Measurements from ENCODE around the gene PRDM16.

The PRDM16 gene

GRCh38 chr1:3297756-3298155, 228.8 kb downstream of the PRDM16 start:
- no peak for DNase-seq (ENCODE audit: low read depth in 2 of 2)

DNA sequence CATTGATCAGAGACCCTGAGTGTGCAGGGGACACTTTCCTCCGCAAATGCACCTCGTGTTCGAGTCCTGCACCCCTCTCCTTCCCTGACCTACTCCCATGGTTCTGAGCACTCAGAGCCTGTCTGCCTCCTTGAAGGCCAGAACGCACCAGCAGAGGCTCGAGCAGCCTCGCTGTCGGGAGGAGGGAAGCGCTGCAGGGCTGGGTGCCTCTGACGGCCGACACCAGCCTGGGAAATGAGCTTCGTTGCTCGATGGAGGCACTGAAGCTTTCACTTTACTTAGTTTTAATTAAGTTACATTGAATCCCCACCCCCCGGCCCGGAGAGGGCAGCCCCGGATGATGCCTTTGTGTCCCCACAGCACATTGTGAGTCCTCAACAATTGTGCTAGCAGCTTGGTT, 229.2 kb downstream of the PRDM16 start:
- DNase-seq (ENCODE audit: low read depth in 2 of 2), result no peak

DNA sequence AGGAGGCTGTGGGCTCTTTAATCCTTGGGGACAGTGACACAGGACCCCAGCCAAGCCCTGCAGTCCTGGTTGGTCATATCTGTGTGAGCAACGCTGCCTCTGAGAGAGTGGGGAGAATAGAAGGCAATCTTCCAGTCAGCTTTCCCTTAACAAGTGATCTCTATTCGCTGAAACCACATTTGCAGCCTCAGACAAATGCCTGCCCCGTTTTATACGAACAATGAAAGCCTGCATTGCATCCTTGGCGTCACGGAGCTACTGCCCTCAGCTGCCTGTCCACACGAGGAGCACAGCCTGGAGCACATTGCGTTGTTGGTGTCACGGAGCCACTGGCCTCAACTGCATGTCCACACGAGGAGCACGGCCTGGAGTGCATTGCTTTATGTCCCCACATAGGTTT, 235.2 kb downstream of the PRDM16 start:
- DNase-seq (ENCODE audit: low read depth in 2 of 2), result no peak

- DNase-seq (ENCODE audit: low read depth in 2 of 2), result no peak
Observed at GRCh38 chr1:3304692-3305091, 235.7 kb downstream of the PRDM16 start.

GRCh38 chr1:3305156-3305555, 236.2 kb downstream of the PRDM16 start:
- DNase-seq (ENCODE audit: low read depth in 2 of 2), result no peak

- DNase-seq (ENCODE audit: low read depth in 2 of 2), result no peak
Observed at GRCh38 chr1:3306583-3307291, 237.7 kb downstream of the PRDM16 start.

- no peak for DNase-seq (ENCODE audit: low read depth in 2 of 2)
Observed at GRCh38 chr1:3307359-3307758, 238.4 kb downstream of the PRDM16 start.

DNA sequence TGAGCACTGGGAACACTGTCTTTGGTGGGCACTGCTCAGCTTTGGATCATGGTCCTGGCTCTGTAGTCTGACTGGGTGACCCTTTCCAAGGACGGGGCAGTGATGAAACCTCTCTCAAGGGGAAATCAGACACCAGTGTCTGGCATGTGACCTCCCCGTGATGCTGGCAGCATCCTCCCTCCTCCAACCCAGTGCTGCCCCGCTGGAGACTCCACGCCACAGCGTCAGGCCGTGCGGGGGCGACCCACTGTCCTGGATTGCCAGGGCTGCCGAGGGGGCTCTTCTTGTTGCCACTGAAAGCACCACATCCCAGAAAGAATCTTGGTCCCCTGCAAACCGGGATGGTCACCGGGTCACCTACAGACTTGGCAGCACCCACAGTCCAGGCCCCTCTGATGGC, 239.1 kb downstream of the PRDM16 start:
- no peak for DNase-seq (ENCODE audit: low read depth in 2 of 2)

- DNase-seq (ENCODE audit: low read depth in 2 of 2), result no peak
Observed at GRCh38 chr1:3310718-3311400, 241.9 kb downstream of the PRDM16 start.

GRCh38 chr1:3311711-3312110, 242.7 kb downstream of the PRDM16 start:
- DNase-seq (ENCODE audit: low read depth in 2 of 2), result no peak

- DNase-seq (ENCODE audit: low read depth in 2 of 2), result no peak
Observed at GRCh38 chr1:3312310-3312897, 243.4 kb downstream of the PRDM16 start.

GRCh38 chr1:3312898-3313575, 244.0 kb downstream of the PRDM16 start:
- peak; percentile 28 to 62 for DNase-seq (ENCODE audit: low read depth in 2 of 2)

- DNase-seq (ENCODE audit: low read depth in 2 of 2), result no peak
Observed at GRCh38 chr1:3313576-3313950, 244.6 kb downstream of the PRDM16 start.

GRCh38 chr1:3314491-3315381, 245.7 kb downstream of the PRDM16 start:
- DNase-seq (ENCODE audit: low read depth in 2 of 2), result no peak

DNA sequence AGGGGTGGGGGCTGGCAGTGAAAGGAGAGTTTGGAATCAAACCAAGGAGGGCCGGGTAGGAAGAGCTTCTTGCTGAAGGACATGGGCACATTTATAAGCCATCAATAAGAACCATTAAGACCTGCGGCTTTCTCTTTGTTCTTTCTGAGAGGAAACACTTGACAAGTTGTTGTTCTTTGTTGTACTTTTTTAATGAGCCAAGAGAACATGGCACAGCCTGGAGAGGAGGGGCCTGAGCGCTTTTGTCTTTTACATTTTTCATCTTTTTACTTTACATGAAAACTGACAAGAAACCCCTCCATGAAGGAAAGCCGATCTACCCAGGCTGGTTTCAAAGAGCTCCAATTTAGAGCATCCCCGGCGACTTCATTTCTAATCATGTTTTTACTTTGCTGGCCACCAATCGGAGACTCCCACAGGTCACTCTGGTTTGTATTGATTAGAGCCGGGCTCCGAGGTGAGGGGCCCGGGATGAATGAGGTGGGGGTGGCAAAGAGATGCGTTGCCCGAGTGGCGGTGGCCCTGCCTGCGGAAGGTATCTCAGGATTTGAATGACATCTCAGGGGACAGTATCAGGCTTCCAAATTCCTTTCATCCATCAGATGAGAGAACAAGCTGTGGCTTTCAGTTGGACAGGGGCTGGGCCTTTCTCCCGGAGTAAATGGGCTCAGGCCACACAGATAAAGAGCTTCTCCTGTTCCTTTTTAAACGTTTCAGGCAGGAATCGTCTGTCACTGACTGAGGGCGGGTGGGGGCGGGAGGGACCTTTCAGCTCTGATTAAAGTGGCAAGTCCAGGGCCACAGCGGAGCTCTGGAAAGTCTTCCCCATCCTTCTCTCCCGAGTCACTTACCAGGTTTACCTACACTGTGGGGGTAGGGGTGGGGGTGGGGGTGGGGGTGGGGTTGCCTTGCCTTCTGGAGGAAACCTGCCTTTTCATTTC, 246.7 kb downstream of the PRDM16 start:
- DNase-seq (ENCODE audit: low read depth in 2 of 2), result no peak

- no peak for DNase-seq (ENCODE audit: low read depth in 2 of 2)
Observed at GRCh38 chr1:3316340-3316943, 247.4 kb downstream of the PRDM16 start.

- DNase-seq (ENCODE audit: low read depth in 2 of 2), result no peak
Observed at GRCh38 chr1:3317456-3317855, 248.5 kb downstream of the PRDM16 start.

GRCh38 chr1:3318329-3318728, 249.3 kb downstream of the PRDM16 start:
- DNase-seq (ENCODE audit: low read depth in 2 of 2), result no peak

- DNase-seq (ENCODE audit: low read depth in 2 of 2), result peak in 1 of 2 donors; percentile 7
Observed at GRCh38 chr1:3319874-3320245, 250.9 kb downstream of the PRDM16 start.

Measured in activated CD4-positive, alpha-beta T cell treated with anti-CD3 and anti-CD28 coated beads for 24 hours (primary cell).